CD14-positive monocyte (primary cell): ENCODE data around the gene FNDC3B. TPM values are rescaled to one million over a fixed set of nuclear protein-coding genes. Genes with fewer than 3 reads are reported as not detected.

Experiments used
- DNase-seq, 3 donors: peaks; one replicate each; pipeline ENCODE4 v3.0.0-alpha.2; 2011 to 2022
- H2AFZ ChIP-seq: 2 replicates; pipeline ENCODE4 v1.6.0; 2012; ENCODE audit warnings: mild to moderate bottlenecking, low read depth, low read length, inconsistent platforms; ENCODE audit not compliant: insufficient read depth, poor library complexity, severe bottlenecking
- H3K27ac ChIP-seq, 2 donors: 1 replicate in 1 of 2; 2 replicates in 1 of 2; pipeline ENCODE4 v1.5.1; 2012 to 2013; ENCODE audit warnings: low read length in 2 of 2, control low read depth in 1 of 2, inconsistent platforms in 1 of 2, low read depth in 1 of 2, mild to moderate bottlenecking in 1 of 2
- H3K27me3 ChIP-seq, 2 donors: one replicate each; pipeline versions ENCODE4 v1.6.0 to v1.6.1; 2011 to 2013; ENCODE audit warnings: low read length in 2 of 2; ENCODE audit not compliant: control insufficient read depth in 2 of 2, insufficient read depth in 2 of 2
- H3K36me3 ChIP-seq, 2 donors: replicated peaks in 1 of 2; 1 replicate in 1 of 2; 2 replicates in 1 of 2; pipeline versions ENCODE4 v1.5.1 to v1.6.1; 2012 to 2013; ENCODE audit warnings: low read length in 2 of 2, control low read depth in 1 of 2, inconsistent platforms in 1 of 2, mild to moderate bottlenecking in 1 of 2; ENCODE audit not compliant: insufficient read depth in 2 of 2, control insufficient read depth in 1 of 2
- H3K4me1 ChIP-seq, 2 donors: 1 replicate in 1 of 2; 2 replicates in 1 of 2; pipeline versions ENCODE4 v1.5.1 to v1.6.1; 2012 to 2013; ENCODE audit warnings: low read length in 2 of 2, control low read depth in 1 of 2, inconsistent platforms in 1 of 2, mild to moderate bottlenecking in 1 of 2, moderate library complexity in 1 of 2; ENCODE audit not compliant: insufficient read depth in 2 of 2, control insufficient read depth in 1 of 2
- H3K4me2 ChIP-seq: replicated peaks from 2 replicates; pipeline ENCODE3; 2012; ENCODE audit warnings: low read length, moderate library complexity, mild to moderate bottlenecking; ENCODE audit not compliant: poor library complexity, severe bottlenecking; ENCODE audit errors: extremely low read depth
- H3K4me3 ChIP-seq, 3 experiments: fragments of 200-600 bp in 1 of 3; sonication (generic) in 1 of 3; replicated peaks in 1 of 3; 1 replicate in 2 of 3; 2 replicates in 1 of 3; pipeline ENCODE4 v1.5.1; 2011 to 2013; ENCODE audit warnings: low read length in 3 of 3, mild to moderate bottlenecking in 3 of 3, control low read depth in 2 of 3, low read depth in 2 of 3, inconsistent platforms in 1 of 3, moderate library complexity in 1 of 3
- H3K79me2 ChIP-seq: 2 replicates; pipeline ENCODE4 v1.6.0; 2012; ENCODE audit warnings: mild to moderate bottlenecking, control low read depth, inconsistent platforms, low read length, moderate library complexity; ENCODE audit not compliant: insufficient read depth
- H3K9ac ChIP-seq: 2 replicates; pipeline ENCODE4 v1.6.0; 2017; ENCODE audit warnings: low read length, mild to moderate bottlenecking; ENCODE audit not compliant: insufficient read depth, poor library complexity, severe bottlenecking
- H3K9me3 ChIP-seq, 2 donors: replicated peaks in 1 of 2; 1 replicate in 1 of 2; 2 replicates in 1 of 2; pipeline versions ENCODE4 v1.5.1 to v1.6.1; 2012 to 2013; ENCODE audit warnings: low read length in 2 of 2, control low read depth in 1 of 2; ENCODE audit not compliant: control insufficient read depth in 1 of 2, insufficient read depth in 1 of 2
- H4K20me1 ChIP-seq: 2 replicates; pipeline ENCODE4 v1.6.0; 2012; ENCODE audit warnings: mild to moderate bottlenecking, low read length, control low read depth, moderate library complexity; ENCODE audit not compliant: insufficient read depth
- H3K27ac Mint-ChIP-seq, 7 donors: one replicate each; pipeline ENCODE4 v1.8.0; 2020; ENCODE audit warnings: mild to moderate bottlenecking in 7 of 7, mixed read lengths in 7 of 7, moderate library complexity in 6 of 7, inconsistent platforms in 2 of 7
- H3K27me3 Mint-ChIP-seq, 3 donors: one replicate each; pipeline ENCODE4 v1.8.0; 2021 to 2022; ENCODE audit warnings: low read depth in 3 of 3, mild to moderate bottlenecking in 3 of 3, mixed read lengths in 3 of 3, moderate library complexity in 3 of 3, inconsistent platforms in 1 of 3
- H3K36me3 Mint-ChIP-seq, 2 donors: one replicate each; pipeline ENCODE4 v1.8.0; 2020; ENCODE audit warnings: mixed read lengths in 2 of 2, inconsistent platforms in 1 of 2, mild to moderate bottlenecking in 1 of 2
- H3K4me1 Mint-ChIP-seq: one replicate; pipeline ENCODE4 v1.8.0; 2020; ENCODE audit warnings: mild to moderate bottlenecking, mixed read lengths
- H3K4me3 Mint-ChIP-seq, 2 donors: one replicate each; pipeline ENCODE4 v1.8.0; 2020; ENCODE audit warnings: mild to moderate bottlenecking in 2 of 2, mixed read lengths in 2 of 2, moderate library complexity in 1 of 2
- H3K9me3 Mint-ChIP-seq, 7 donors: one replicate each; pipeline ENCODE4 v1.8.0; 2020 to 2022; ENCODE audit warnings: mixed read lengths in 7 of 7, mild to moderate bottlenecking in 6 of 7, moderate library complexity in 6 of 7, inconsistent platforms in 2 of 7
- CTCF ChIP-seq: fragments of 200-600 bp; IDR thresholded peaks from one replicate; pipeline ENCODE4 v1.8.0; 2022; ENCODE audit warnings: antibody characterized with exemption, mild to moderate bottlenecking
- WGBS: methylation state at CpG from one replicate; pipeline ENCODE4 v1.1.5; 2013; ENCODE audit warnings: missing lambda C conversion rate; ENCODE audit not compliant: insufficient coverage; 5-methylcytosine and 5-hydroxymethylcytosine counted together
- intact Hi-C, 2 donors: fragments of 100-400 bp; cut with micrococcal nuclease; formaldehyde crosslinking; loops; one replicate each; pipeline versions ENCODE4 v1.15.0 to v1.15.1; 2023
- polyA plus RNA-seq, 3 donors: library from polyadenylated mRNA; depleted of rRNA in 1 of 3; unstranded in 2 of 3; stranded (reverse) in 1 of 3; fragments of 300-500 nt in 2 of 3; fragments of >200 nt in 1 of 3; fragmentation: Illumina TruSeq in 2 of 3; gene quantifications; 1 replicate in 2 of 3; 2 replicates in 1 of 3; pipeline ENCODE4 v1.2.3, GENCODE V29; 2012 to 2021

The FNDC3B gene
- polyA plus RNA-seq, 3 donors: 19.6 to 36.1 (median 25.7) TPM

GRCh38 chr3:172047567-172048115 is 8.3 kb downstream of the FNDC3B start:
- intact Hi-C loops: no loop called here
- Histone ChIP-seq H3K79me2 (peaks cover 100% of the 10 kb centered on the region), H3K4me2 (no peak overlapping the region), H3K9ac (no peak overlapping the region), H3K27me3 (no peaks in the 10 kb centered on the region), H3K4me1 (peaks cover 32 to 44% of the 10 kb centered on the region in 2 donors), H3K9me3 (no peaks in the 10 kb centered on the region), H3K4me3 (no peak overlapping the region), H2AFZ (no peak overlapping the region), H3K36me3 (peaks cover 18 to 36% of the 10 kb centered on the region in 2 donors), H4K20me1 (peaks cover 94% of the 10 kb centered on the region), H3K27ac (peak overlapping the region in 1 of 2 donors; percentile 18)
- DNase-seq: no peak
- Mint-ChIP-seq H3K4me3 (no peak overlapping the region), H3K27me3 (no peaks in the 10 kb centered on the region), H3K9me3 (no peaks in the 10 kb centered on the region), H3K4me1 (peaks cover 46% of the 10 kb centered on the region), H3K36me3 (peaks cover 36 to 50% of the 10 kb centered on the region in 2 donors), H3K27ac (peak overlapping the region in 1 of 7 donors; percentile 26)
- no peak for TF ChIP-seq CTCF

- Mint-ChIP-seq H3K36me3 (peaks cover 43 to 53% of the 10 kb centered on the region in 2 donors), H3K27me3 (no peaks in the 10 kb centered on the region), H3K4me3 (no peak overlapping the region), H3K9me3 (no peaks in the 10 kb centered on the region), H3K4me1 (peaks cover 40% of the 10 kb centered on the region), H3K27ac (no peak overlapping the region)
- H3K27me3 ChIP-seq: no peaks in the 10 kb centered on the region
- peaks cover 90% of the 10 kb centered on the region for H4K20me1 ChIP-seq
- H3K27ac ChIP-seq: no peak overlapping the region
- DNase-seq: no peak
- H3K79me2 ChIP-seq: peaks cover 100% of the 10 kb centered on the region
- TF ChIP-seq CTCF: no peak
- no CpG with 5 or more reads among the region's 2 CpGs for WGBS
- no peak overlapping the region for H3K9ac ChIP-seq
- H3K4me1 ChIP-seq: peaks cover 24 to 34% of the 10 kb centered on the region in 2 donors
- intact Hi-C loops: no loop called here
- no peak overlapping the region for H3K4me2 ChIP-seq
- no peak overlapping the region for H2AFZ ChIP-seq
- H3K4me3 ChIP-seq: no peak overlapping the region
- no peaks in the 10 kb centered on the region for H3K9me3 ChIP-seq
- H3K36me3 ChIP-seq: peaks cover 18 to 45% of the 10 kb centered on the region in 2 donors
These were observed 9.2 kb downstream of the FNDC3B start for GRCh38 chr3:172048599-172048998.
